ENCODE results near the gene KLF14. TPM values are rescaled to one million over a fixed set of nuclear protein-coding genes. Genes with fewer than 3 reads are reported as not detected.
"Not testable (repeated sequence)": the region's sequence is repeated elsewhere in the genome, so short reads cannot be mapped to it uniquely, and the experiment has no call there.

Gene KLF14
- total RNA-seq (ENCODE audit: low replicate concordance): not detected in 2 replicates

DNA sequence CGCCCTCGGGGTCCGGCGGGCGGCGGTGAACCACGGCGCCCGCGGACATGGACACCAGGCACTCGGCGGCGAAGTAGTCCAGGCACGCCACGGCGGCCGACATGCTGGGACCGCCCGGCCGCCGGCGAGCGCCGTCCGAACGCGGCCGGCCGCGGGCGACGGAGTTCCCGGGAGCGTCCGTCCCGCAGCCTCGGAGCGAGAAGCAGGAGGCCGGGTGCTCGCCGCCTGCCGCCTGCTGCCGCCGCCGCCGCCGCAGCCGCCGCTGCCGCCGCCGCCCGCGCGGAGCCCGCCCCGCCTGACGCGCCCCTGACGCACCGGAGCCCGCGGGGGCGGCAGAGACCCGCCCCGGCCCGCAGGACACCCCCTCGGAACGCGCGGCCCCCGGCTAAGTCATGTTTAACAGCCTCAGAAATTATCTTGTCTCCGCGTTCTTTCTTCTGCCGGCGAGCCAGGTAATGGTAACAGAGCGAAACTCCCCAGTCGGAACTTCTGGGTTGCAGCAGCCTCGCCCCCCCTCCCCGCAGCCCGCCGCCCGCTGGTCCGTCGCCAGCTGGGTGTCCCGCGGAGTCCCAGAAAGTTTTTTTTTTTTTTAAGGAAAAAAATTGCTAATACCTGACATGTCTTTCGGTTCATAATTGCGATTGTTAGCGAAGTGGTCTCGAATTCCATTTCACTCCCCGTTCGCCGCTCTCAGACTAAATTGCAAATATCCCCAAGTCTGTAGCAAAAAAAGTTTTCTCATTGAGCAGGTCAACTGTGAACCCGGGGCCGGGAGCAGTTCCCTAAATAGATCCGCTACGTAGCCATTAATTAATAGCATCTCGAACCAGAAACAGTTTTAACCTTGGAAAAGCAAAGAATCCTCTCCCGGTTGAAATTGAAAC lies at the start of gene KLF14:
Gene KLF14, minus strand, starts transcription at position 277 of the 884 bp plus-strand sequence. Its CDS starts 174 bp downstream, at position 103.
- Mint-ChIP-seq H3K27ac (no peak within 1 kb of the TSS), H3K36me3 (peaks cover 4% of the 10 kb centered on the region), H3K27me3 (ENCODE audit: insufficient read depth, low read depth) (peaks cover 57% of the 10 kb centered on the region), H3K4me3 (peak within 1 kb of the TSS; percentile 88), H3K4me1 (peaks cover 7% of the 10 kb centered on the region), H3K9me3 (peaks cover 38% of the 10 kb centered on the region)
- peaks cover 100% of the 10 kb centered on the region for H3K27me3 ChIP-seq
- H4K20me1 ChIP-seq (ENCODE audit: low read depth): peaks cover 9% of the 10 kb centered on the region
- no peaks in the 10 kb centered on the region for H3K9me3 ChIP-seq (ENCODE audit: low read depth)
- peak within 1 kb of the TSS; percentile 95 for H2AFZ ChIP-seq (replicated peaks)
- H3K9ac ChIP-seq: no peak within 1 kb of the TSS
- peak within 1 kb of the TSS; percentile 71 for H3K4me3 ChIP-seq
- H3K27ac ChIP-seq: no peak within 1 kb of the TSS
- H3K79me2 ChIP-seq (ENCODE audit: low read depth): no peaks in the 10 kb centered on the region
- H3K4me1 ChIP-seq: no peaks in the 10 kb centered on the region
- peak; percentile 75 for DNase-seq (ENCODE audit: low spot score)
- H3K36me3 ChIP-seq: no peaks in the 10 kb centered on the region
- H3F3A ChIP-seq (ENCODE audit: low read depth): peaks cover 9% of the 10 kb centered on the region
- peak within 1 kb of the TSS; percentile 95 for H3K4me2 ChIP-seq
- TF ChIP-seq EZH2phosphoT487 (IDR thresholded peaks at IDR 0.05) (peak; percentile 59), EZH2 (IDR thresholded peaks at IDR 0.05) (no peak)

DNA sequence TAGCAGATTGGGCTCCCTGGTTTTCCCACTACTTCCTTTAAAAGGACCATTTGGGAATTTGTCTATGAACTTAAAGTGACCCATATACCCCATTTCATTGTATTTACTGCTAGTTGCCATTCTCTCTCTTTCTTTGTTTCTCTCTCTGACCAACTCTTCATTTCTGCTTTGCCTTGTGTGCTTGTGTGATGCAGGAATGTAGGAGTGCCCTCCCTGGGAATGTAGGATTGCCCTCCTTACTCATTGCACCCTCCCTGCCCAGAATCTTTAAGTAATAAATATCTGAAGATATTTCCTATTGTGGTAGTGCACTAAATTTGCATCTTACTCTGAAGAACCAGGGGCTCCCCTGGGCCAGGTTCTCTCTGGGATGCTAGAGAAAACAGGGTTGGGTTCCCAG lies 47.3 kb upstream of the KLF14 start:
- Mint-ChIP-seq H3K27me3 (ENCODE audit: insufficient read depth, low read depth) (peaks cover 5% of the 10 kb centered on the region), H3K4me1 (no peaks in the 10 kb centered on the region), H3K36me3 (no peaks in the 10 kb centered on the region), H3K4me3 (no peak overlapping the region), H3K9me3 (peaks cover 2% of the 10 kb centered on the region), H3K27ac (no peak overlapping the region)
- no peaks in the 10 kb centered on the region for H4K20me1 ChIP-seq (ENCODE audit: low read depth)
- H3K9ac ChIP-seq: no peak overlapping the region
- TF ChIP-seq EZH2 (IDR thresholded peaks at IDR 0.05) (no peak), EZH2phosphoT487 (IDR thresholded peaks at IDR 0.05) (no peak)
- TF ChIP-seq, protein P1, sequence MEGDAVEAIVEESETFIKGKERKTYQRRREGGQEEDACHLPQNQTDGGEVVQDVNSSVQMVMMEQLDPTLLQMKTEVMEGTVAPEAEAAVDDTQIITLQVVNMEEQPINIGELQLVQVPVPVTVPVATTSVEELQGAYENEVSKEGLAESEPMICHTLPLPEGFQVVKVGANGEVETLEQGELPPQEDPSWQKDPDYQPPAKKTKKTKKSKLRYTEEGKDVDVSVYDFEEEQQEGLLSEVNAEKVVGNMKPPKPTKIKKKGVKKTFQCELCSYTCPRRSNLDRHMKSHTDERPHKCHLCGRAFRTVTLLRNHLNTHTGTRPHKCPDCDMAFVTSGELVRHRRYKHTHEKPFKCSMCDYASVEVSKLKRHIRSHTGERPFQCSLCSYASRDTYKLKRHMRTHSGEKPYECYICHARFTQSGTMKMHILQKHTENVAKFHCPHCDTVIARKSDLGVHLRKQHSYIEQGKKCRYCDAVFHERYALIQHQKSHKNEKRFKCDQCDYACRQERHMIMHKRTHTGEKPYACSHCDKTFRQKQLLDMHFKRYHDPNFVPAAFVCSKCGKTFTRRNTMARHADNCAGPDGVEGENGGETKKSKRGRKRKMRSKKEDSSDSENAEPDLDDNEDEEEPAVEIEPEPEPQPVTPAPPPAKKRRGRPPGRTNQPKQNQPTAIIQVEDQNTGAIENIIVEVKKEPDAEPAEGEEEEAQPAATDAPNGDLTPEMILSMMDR (IDR thresholded peaks at IDR 0.05): no peak
- no peak overlapping the region for H3K4me3 ChIP-seq
- H3K4me1 ChIP-seq: no peaks in the 10 kb centered on the region
- no peak overlapping the region for H2AFZ ChIP-seq (replicated peaks)
- H3K27me3 ChIP-seq: no peaks in the 10 kb centered on the region
- no peaks in the 10 kb centered on the region for H3K9me3 ChIP-seq (ENCODE audit: low read depth)
- no peaks in the 10 kb centered on the region for H3K79me2 ChIP-seq (ENCODE audit: low read depth)
- no peaks in the 10 kb centered on the region for H3K36me3 ChIP-seq
- H3K27ac ChIP-seq: no peak overlapping the region
- no peaks in the 10 kb centered on the region for H3F3A ChIP-seq (ENCODE audit: low read depth)
- no peak overlapping the region for H3K4me2 ChIP-seq
- DNase-seq (ENCODE audit: low spot score): no peak

DNA sequence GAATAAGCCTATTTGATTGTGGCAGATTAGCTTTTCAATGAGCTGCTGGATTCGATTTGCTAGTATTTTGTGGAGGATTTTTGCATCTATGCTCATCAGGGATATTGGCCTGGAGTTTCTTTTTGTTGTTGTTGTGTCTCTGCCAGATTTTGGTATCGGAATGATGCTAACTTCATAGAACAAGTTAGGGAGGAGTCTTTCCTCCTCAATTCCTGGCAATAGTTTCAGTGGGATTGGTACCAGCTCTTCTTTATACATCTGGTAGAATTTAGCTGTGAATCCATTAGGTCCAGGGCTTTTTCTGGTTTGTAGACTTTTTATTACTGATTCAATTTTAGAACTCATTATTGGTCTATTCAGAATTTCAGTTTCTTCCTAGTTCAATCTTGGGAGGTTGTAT lies 43.4 kb upstream of the KLF14 start:
- H3K36me3 Mint-ChIP-seq: no peaks in the 10 kb centered on the region
- no peak for DNase-seq (ENCODE audit: low spot score)
- peaks cover 5% of the 10 kb centered on the region for H3K9me3 Mint-ChIP-seq
- H4K20me1 ChIP-seq (ENCODE audit: low read depth): no peaks in the 10 kb centered on the region
- H3K4me1 ChIP-seq: no peaks in the 10 kb centered on the region
- no peak overlapping the region for H3K27ac ChIP-seq
- H3K27me3 Mint-ChIP-seq (ENCODE audit: insufficient read depth, low read depth): peaks cover 5% of the 10 kb centered on the region
- H3K9me3 ChIP-seq (ENCODE audit: low read depth): no peaks in the 10 kb centered on the region
- no peak overlapping the region for H3K27ac Mint-ChIP-seq
- no peaks in the 10 kb centered on the region for H3K4me1 Mint-ChIP-seq
- H3F3A ChIP-seq (ENCODE audit: low read depth): no peaks in the 10 kb centered on the region
- TF ChIP-seq EZH2phosphoT487 (IDR thresholded peaks at IDR 0.05): no peak
- TF ChIP-seq EZH2 (IDR thresholded peaks at IDR 0.05): no peak
- TF ChIP-seq, protein P1 (IDR thresholded peaks at IDR 0.05): no peak
- no peaks in the 10 kb centered on the region for H3K36me3 ChIP-seq
- H3K4me2 ChIP-seq: no peak overlapping the region
- no peak overlapping the region for H3K4me3 Mint-ChIP-seq
- H3K79me2 ChIP-seq (ENCODE audit: low read depth): no peaks in the 10 kb centered on the region
- no peak overlapping the region for H2AFZ ChIP-seq (replicated peaks)
- no peak overlapping the region for H3K4me3 ChIP-seq
- H3K27me3 ChIP-seq: no peaks in the 10 kb centered on the region
- H3K9ac ChIP-seq: no peak overlapping the region

DNA sequence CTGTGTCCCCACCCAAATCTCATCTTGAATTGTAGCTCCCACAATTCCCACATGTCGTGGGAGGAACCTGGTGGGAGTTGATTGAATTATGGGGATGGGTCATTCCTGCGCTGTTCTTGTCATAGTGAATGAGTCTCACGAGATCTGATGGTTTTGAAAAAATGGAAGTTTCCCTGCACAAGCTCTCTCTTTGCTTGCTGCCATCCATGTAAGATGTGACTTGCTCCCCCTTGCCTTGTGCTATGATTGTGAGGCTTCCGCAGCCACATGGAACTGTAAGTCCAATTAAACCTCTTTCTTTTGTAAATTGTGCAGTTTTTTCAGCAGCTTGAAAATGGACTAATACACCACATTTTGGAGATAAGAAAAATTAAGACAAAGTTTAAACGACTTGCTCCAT lies 38.4 kb upstream of the KLF14 start:
- H3K4me1 ChIP-seq; H3K4me1 Mint-ChIP-seq; H3K9ac ChIP-seq; H3K4me3 ChIP-seq; DNase-seq (ENCODE audit: low spot score); H4K20me1 ChIP-seq (ENCODE audit: low read depth); H3K27ac ChIP-seq; H3K4me3 Mint-ChIP-seq; H3K9me3 ChIP-seq (ENCODE audit: low read depth); H3K36me3 Mint-ChIP-seq; H2AFZ ChIP-seq (replicated peaks); H3K27ac Mint-ChIP-seq; H3K27me3 Mint-ChIP-seq (ENCODE audit: insufficient read depth, low read depth); H3K36me3 ChIP-seq; H3K4me2 ChIP-seq; H3F3A ChIP-seq (ENCODE audit: low read depth); H3K79me2 ChIP-seq (ENCODE audit: low read depth); H3K27me3 ChIP-seq: not testable (repeated sequence)
- peaks cover 25% of the 10 kb centered on the region for H3K9me3 Mint-ChIP-seq

All from neural progenitor cell (in vitro differentiated cells).